ENCODE results near the gene ANTXRL. TPM values are rescaled to one million over a fixed set of nuclear protein-coding genes. Genes with fewer than 3 reads are reported as not detected.
"Not testable (repeated sequence)": the region's sequence is repeated elsewhere in the genome, so short reads cannot be mapped to it uniquely, and the experiment has no call there.

ANTXRL gene
- total RNA-seq, 2 experiments from 2014 or later, result not detected

DNA sequence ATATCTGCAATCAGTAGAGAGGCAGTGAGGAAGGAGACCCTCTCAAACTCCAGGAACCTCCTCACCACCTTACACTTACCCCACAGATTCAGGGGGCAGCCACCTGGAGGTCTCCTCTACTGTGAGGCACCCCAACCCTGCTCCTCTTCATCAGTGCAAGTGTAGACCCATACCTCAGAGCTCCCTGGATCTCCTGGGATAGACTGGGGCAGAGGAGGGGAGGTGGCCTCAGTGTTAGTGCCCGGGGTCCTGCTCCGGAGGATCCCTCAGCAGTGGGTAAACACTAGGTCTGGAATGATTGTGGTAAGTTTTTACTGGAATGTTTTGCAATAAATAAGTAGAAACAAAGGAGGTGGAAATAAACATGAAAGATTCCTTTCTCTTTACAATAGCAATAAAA, 31.1 kb downstream of the ANTXRL start:
- no peaks in the 10 kb centered on the region for H3K36me3 Mint-ChIP-seq
- H3K27ac Mint-ChIP-seq, result no peak overlapping the region
- H3K4me1 Mint-ChIP-seq, result no peaks in the 10 kb centered on the region
- POLR2A ChIA-PET, result no interaction called here
- ATAC-seq (ENCODE audit: low read depth) (no peak), DNase-seq (no peak)
- H3K4me3 Mint-ChIP-seq, result no peak overlapping the region
- no peaks in the 10 kb centered on the region for H3K9me3 Mint-ChIP-seq
- H3K27me3 Mint-ChIP-seq, result peaks cover 5% of the 10 kb centered on the region

GRCh38 chr10:46318799-46319198, 32.0 kb downstream of the ANTXRL start:
- Mint-ChIP-seq H3K4me1 (no peaks in the 10 kb centered on the region), H3K27ac (no peak overlapping the region), H3K36me3 (no peaks in the 10 kb centered on the region), H3K27me3 (peaks cover 7% of the 10 kb centered on the region), H3K9me3 (no peaks in the 10 kb centered on the region), H3K4me3 (no peak overlapping the region)
- ATAC-seq (ENCODE audit: low read depth) (no peak), DNase-seq (no peak)
- POLR2A ChIA-PET, result no interaction called here

DNA sequence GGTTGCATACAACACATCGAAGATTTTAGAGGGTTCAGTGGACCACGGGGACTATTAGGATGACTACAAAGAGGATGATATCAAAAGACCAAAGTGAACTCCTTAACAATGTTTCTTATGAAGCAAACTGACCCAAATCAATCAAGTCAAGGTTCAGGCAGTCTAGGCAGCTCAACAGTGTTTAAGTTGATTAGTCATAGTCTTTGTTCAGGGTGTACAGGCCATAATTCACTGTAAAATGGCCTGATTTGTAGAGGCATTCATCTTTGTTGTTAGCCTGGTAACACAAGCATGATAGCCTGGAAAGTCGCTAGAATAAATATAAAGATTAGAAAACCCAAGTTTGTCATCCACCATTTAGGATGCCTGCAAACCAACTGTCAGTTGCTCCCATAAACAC, 32.6 kb downstream of the ANTXRL start:
- DNase-seq (no peak), ATAC-seq (ENCODE audit: low read depth) (no peak)
- no peaks in the 10 kb centered on the region for H3K36me3 Mint-ChIP-seq
- H3K9me3 Mint-ChIP-seq, result no peaks in the 10 kb centered on the region
- H3K4me1 Mint-ChIP-seq, result no peaks in the 10 kb centered on the region
- POLR2A ChIA-PET, result no interaction called here
- no peak overlapping the region for H3K27ac Mint-ChIP-seq
- H3K4me3 Mint-ChIP-seq, result no peak overlapping the region
- peaks cover 11% of the 10 kb centered on the region for H3K27me3 Mint-ChIP-seq

GRCh38 chr10:46321770-46322169, 35.0 kb downstream of the ANTXRL start:
- H3K36me3 Mint-ChIP-seq, result no peaks in the 10 kb centered on the region
- DNase-seq (no peak), ATAC-seq (ENCODE audit: low read depth) (no peak)
- H3K4me3 Mint-ChIP-seq, result no peak overlapping the region
- H3K4me1 Mint-ChIP-seq, result no peaks in the 10 kb centered on the region
- H3K9me3 Mint-ChIP-seq, result no peaks in the 10 kb centered on the region
- POLR2A ChIA-PET, result no interaction called here
- H3K27ac Mint-ChIP-seq, result no peak overlapping the region
- peaks cover 11% of the 10 kb centered on the region for H3K27me3 Mint-ChIP-seq

GRCh38 chr10:46323176-46323575, 36.4 kb downstream of the ANTXRL start:
- H3K4me3 Mint-ChIP-seq, result no peak overlapping the region
- H3K36me3 Mint-ChIP-seq, result no peaks in the 10 kb centered on the region
- POLR2A ChIA-PET, result no interaction called here
- no peak for DNase-seq
- no peak for ATAC-seq (ENCODE audit: low read depth)
- H3K4me1 Mint-ChIP-seq, result no peaks in the 10 kb centered on the region
- peaks cover 9% of the 10 kb centered on the region for H3K27me3 Mint-ChIP-seq
- H3K9me3 Mint-ChIP-seq, result no peaks in the 10 kb centered on the region
- H3K27ac Mint-ChIP-seq, result no peak overlapping the region

DNA sequence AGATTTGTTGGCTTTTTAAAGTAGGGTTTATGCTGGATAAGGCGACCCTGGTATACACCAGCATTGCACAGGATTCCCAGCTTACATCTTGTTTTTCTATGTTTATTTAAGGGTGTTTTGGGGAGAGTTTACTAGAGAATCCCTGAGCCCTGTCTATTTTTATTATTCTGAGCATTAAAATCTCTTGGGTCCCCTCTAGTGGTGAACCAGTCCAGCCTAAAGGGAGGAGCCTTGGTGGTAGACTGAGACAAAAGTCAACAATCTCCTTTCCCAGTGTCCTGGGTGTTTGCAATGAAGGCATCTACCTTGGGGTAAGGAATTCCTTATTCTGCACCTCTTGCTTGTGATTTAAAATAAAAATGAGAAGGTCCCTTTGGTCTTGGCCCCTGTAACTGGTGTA, 38.2 kb downstream of the ANTXRL start:
- no peak overlapping the region for H3K4me3 Mint-ChIP-seq
- no peaks in the 10 kb centered on the region for H3K36me3 Mint-ChIP-seq
- no peak for ATAC-seq (ENCODE audit: low read depth)
- H3K27ac Mint-ChIP-seq, result no peak overlapping the region
- H3K4me1 Mint-ChIP-seq, result no peaks in the 10 kb centered on the region
- no peaks in the 10 kb centered on the region for H3K9me3 Mint-ChIP-seq
- no peak for DNase-seq
- peaks cover 11% of the 10 kb centered on the region for H3K27me3 Mint-ChIP-seq
- POLR2A ChIA-PET, result no interaction called here

GRCh38 chr10:46326066-46326465, 39.3 kb downstream of the ANTXRL start:
- POLR2A ChIA-PET, result no interaction called here
- H3K36me3 Mint-ChIP-seq, result no peaks in the 10 kb centered on the region

GRCh38 chr10:46326971-46327370, 40.2 kb downstream of the ANTXRL start:
- no peak overlapping the region for H3K4me3 Mint-ChIP-seq
- H3K27me3 Mint-ChIP-seq, result peaks cover 11% of the 10 kb centered on the region
- POLR2A ChIA-PET, result no interaction called here
- H3K36me3 Mint-ChIP-seq, result no peaks in the 10 kb centered on the region
- no peaks in the 10 kb centered on the region for H3K4me1 Mint-ChIP-seq
- DNase-seq, result no peak
- ATAC-seq (ENCODE audit: low read depth), result no peak
- no peak overlapping the region for H3K27ac Mint-ChIP-seq
- H3K9me3 Mint-ChIP-seq, result no peaks in the 10 kb centered on the region

More at GRCh38 chr10:46326066-46326465, 39.3 kb downstream of the ANTXRL start:
- Mint-ChIP-seq H3K4me1 (no peaks in the 10 kb centered on the region), H3K27me3 (peaks cover 11% of the 10 kb centered on the region), H3K27ac (no peak overlapping the region), H3K9me3 (no peaks in the 10 kb centered on the region), H3K4me3 (no peak overlapping the region)
- DNase-seq (no peak), ATAC-seq (ENCODE audit: low read depth) (no peak)

DNA sequence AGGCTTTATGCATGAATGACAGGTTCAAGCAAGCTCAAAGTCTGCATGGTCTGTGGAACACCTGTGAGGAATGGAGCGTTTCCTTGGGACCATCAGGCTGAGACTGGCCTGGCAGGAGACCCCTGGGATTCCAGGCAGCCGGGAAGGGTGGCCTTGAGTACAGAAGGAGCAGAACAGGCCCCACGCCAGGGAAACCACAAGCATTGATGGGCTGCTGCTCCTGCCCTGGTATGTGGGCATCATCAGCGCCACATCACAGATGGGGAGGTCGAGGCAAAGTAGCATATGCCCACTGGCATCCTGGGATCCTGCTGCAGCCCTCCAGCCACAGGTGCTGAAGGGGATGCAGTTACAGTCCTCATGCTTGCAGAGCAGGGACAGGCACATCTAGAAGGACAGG, 40.9 kb downstream of the ANTXRL start:
- no peak overlapping the region for H3K27ac Mint-ChIP-seq

DNA sequence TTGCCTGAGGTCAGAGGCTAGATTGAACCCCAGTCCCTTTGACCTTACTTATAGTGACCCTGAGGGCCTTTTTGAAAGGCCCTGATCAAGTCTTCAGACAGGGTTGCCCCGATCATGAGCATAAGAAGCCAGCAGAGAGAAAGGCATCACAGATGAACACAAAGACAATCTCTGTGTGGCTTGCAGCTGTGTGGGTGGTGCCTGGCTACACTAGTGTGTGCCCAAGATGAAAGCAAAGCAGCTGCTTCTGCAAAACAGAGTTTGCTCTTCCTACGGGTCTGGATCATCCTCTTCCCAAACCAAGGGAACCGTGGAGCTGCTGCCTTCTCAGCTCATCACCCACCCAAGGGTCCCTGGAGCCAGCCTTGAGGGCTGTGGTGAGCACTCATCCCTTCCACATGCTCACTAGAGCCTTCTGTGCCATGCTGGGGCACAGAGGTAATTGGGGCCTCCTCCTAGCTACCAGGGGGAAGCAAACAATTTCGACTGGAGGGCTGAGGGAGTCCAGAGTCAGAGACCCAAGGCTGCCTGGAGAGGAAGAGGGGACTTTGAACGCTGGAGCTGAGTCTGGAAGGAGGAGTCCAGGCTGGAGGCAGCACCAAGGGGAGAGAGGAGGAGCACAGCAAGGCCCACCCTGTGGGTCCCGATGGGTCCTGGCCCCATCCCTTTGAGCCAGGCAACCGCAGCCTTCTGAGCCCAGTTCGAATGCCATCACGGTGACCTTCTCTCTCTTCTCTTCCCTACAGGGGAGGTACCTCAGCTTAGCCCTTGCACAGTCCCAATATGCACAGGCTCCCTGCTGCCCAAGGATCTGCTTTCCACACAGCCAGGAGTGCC, 42.3 kb downstream of the ANTXRL start:
- POLR2A ChIA-PET, result no interaction called here
- H3K4me3 Mint-ChIP-seq, result no peak overlapping the region
- ATAC-seq (ENCODE audit: low read depth) (no peak), DNase-seq (no peak)
- H3K9me3 Mint-ChIP-seq, result no peaks in the 10 kb centered on the region
- peaks cover 7% of the 10 kb centered on the region for H3K27me3 Mint-ChIP-seq
- H3K36me3 Mint-ChIP-seq, result no peaks in the 10 kb centered on the region
- no peak overlapping the region for H3K27ac Mint-ChIP-seq
- no peaks in the 10 kb centered on the region for H3K4me1 Mint-ChIP-seq

More for the DNA sequence above, 40.9 kb downstream of the ANTXRL start:
- H3K4me1 Mint-ChIP-seq, result no peaks in the 10 kb centered on the region
- DNase-seq (no peak), ATAC-seq (ENCODE audit: low read depth) (no peak)
- no peaks in the 10 kb centered on the region for H3K9me3 Mint-ChIP-seq
- H3K27me3 Mint-ChIP-seq, result peaks cover 11% of the 10 kb centered on the region
- POLR2A ChIA-PET, result no interaction called here
- no peaks in the 10 kb centered on the region for H3K36me3 Mint-ChIP-seq
- no peak overlapping the region for H3K4me3 Mint-ChIP-seq

- Mint-ChIP-seq H3K4me3 (no peak overlapping the region), H3K27ac (no peak overlapping the region), H3K36me3 (no peaks in the 10 kb centered on the region), H3K27me3 (peaks cover 5% of the 10 kb centered on the region), H3K4me1 (no peaks in the 10 kb centered on the region), H3K9me3 (no peaks in the 10 kb centered on the region)
- POLR2A ChIA-PET, result no interaction called here
- DNase-seq, result no peak
- ATAC-seq (ENCODE audit: low read depth), result no peak
Observed at GRCh38 chr10:46329690-46330016, 42.9 kb downstream of the ANTXRL start.

- no peaks in the 10 kb centered on the region for H3K9me3 Mint-ChIP-seq
- H3K27ac Mint-ChIP-seq, result no peak overlapping the region
- no peak overlapping the region for H3K4me3 Mint-ChIP-seq
- no peak for DNase-seq
- H3K36me3 Mint-ChIP-seq, result no peaks in the 10 kb centered on the region
- H3K4me1 Mint-ChIP-seq, result no peaks in the 10 kb centered on the region
- peaks cover 5% of the 10 kb centered on the region for H3K27me3 Mint-ChIP-seq
- POLR2A ChIA-PET, result no interaction called here
- no peak for ATAC-seq (ENCODE audit: low read depth)
Observed at GRCh38 chr10:46330894-46331293, 44.1 kb downstream of the ANTXRL start.

DNA sequence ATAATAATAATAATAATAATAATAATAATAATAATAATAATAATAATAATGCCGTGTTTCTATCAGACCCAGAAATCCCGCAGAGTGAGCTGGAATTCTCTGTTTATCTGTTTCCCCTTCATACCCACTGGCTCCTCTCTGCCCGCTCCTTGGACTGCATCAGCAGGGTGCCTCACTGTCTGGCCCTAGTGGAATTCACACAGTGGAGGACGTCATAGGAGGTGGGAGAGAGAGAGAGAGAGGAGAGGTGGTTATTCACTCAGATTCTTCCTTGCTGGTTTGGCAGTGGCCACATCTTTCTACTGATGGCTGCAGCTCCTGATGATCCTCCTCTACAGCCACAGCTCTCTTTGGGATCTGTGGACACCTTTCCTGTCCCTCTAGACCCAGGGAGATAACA, 78.7 kb downstream of the ANTXRL start:
- H3K9me3 Mint-ChIP-seq; DNase-seq; H3K36me3 Mint-ChIP-seq; H3K27me3 Mint-ChIP-seq; H3K4me3 Mint-ChIP-seq; POLR2A ChIA-PET; H3K27ac Mint-ChIP-seq; ATAC-seq (ENCODE audit: low read depth); H3K4me1 Mint-ChIP-seq: not testable (repeated sequence)

GRCh38 chr10:46367209-46367608, 80.4 kb downstream of the ANTXRL start:
- H3K4me1 Mint-ChIP-seq; DNase-seq; H3K9me3 Mint-ChIP-seq; H3K4me3 Mint-ChIP-seq; POLR2A ChIA-PET; H3K27me3 Mint-ChIP-seq; H3K36me3 Mint-ChIP-seq; ATAC-seq (ENCODE audit: low read depth); H3K27ac Mint-ChIP-seq: not testable (repeated sequence)

All from activated naive CD8-positive, alpha-beta T cell treated with anti-CD3 and anti-CD28 coated beads, Interleukin-2, amount 10 ng/mL, durations not matched to agents 7 days and 5 days (primary cell).